ENCODE measurements around the gene CACNA1D.
A peak's percentile ranks its signal among the peaks of the same experiment; 100 is the strongest.

Gene CACNA1D

GRCh38 chr3:53581671-53582070 lies 87.3 kb downstream of the CACNA1D start:
- peak in 1 of 2 donors; percentile 65 for ATAC-seq

GRCh38 chr3:53583161-53583690 lies 88.8 kb downstream of the CACNA1D start:
- no peak for ATAC-seq

- no peak for ATAC-seq
Observed at GRCh38 chr3:53585049-53585448, 90.6 kb downstream of the CACNA1D start.

- no peak for ATAC-seq
Observed at GRCh38 chr3:53585627-53586026, 91.2 kb downstream of the CACNA1D start.

- ATAC-seq = no peak
Observed at GRCh38 chr3:53588122-53588521, 93.7 kb downstream of the CACNA1D start.

- no peak for ATAC-seq
Observed at GRCh38 chr3:53589201-53589600, 94.8 kb downstream of the CACNA1D start.

GRCh38 chr3:53589806-53590205 lies 95.4 kb downstream of the CACNA1D start:
- ATAC-seq = no peak

GRCh38 chr3:53590606-53591005 lies 96.2 kb downstream of the CACNA1D start:
- ATAC-seq = no peak

- no peak for ATAC-seq
Observed at GRCh38 chr3:53591646-53592045, 97.2 kb downstream of the CACNA1D start.

GRCh38 chr3:53592862-53593261 lies 98.5 kb downstream of the CACNA1D start:
- ATAC-seq = no peak

GRCh38 chr3:53593611-53594010 lies 99.2 kb downstream of the CACNA1D start:
- ATAC-seq = no peak

- ATAC-seq = no peak
Observed at GRCh38 chr3:53594276-53594675, 99.9 kb downstream of the CACNA1D start.

GRCh38 chr3:53595660-53596059 lies 101.2 kb downstream of the CACNA1D start:
- ATAC-seq = no peak

- no peak for ATAC-seq
Observed at GRCh38 chr3:53597136-53597915, 102.9 kb downstream of the CACNA1D start.

- ATAC-seq = no peak
Observed at GRCh38 chr3:53599771-53600170, 105.4 kb downstream of the CACNA1D start.

GRCh38 chr3:53602866-53603265 lies 108.5 kb downstream of the CACNA1D start:
- ATAC-seq = no peak

GRCh38 chr3:53604232-53604631 lies 109.8 kb downstream of the CACNA1D start:
- no peak for ATAC-seq

GRCh38 chr3:53606793-53607192 lies 112.4 kb downstream of the CACNA1D start:
- no peak for ATAC-seq

GRCh38 chr3:53612508-53612907 lies 118.1 kb downstream of the CACNA1D start:
- ATAC-seq = no peak

GRCh38 chr3:53613125-53613524 lies 118.7 kb downstream of the CACNA1D start:
- no peak for ATAC-seq

GRCh38 chr3:53614307-53614706 lies 119.9 kb downstream of the CACNA1D start:
- no peak for ATAC-seq

- ATAC-seq = no peak
Observed at GRCh38 chr3:53616321-53616720, 121.9 kb downstream of the CACNA1D start.

GRCh38 chr3:53616971-53617892 lies 122.8 kb downstream of the CACNA1D start:
- peak in 1 of 2 donors; percentile 38 for ATAC-seq

Measured in activated CD4-positive, CD25-positive, alpha-beta regulatory T cell treated with anti-CD3 and anti-CD28 coated beads, Interleukin-2, amount 50 U/mL, for 24 hours (primary cell).